ENCODE data around the gene PDE4B. TPM values are rescaled to one million over a fixed set of nuclear protein-coding genes. Genes with fewer than 3 reads are reported as not detected.

PDE4B gene
- total RNA-seq, 1 experiment from 2014 or later: 3.3 TPM

DNA sequence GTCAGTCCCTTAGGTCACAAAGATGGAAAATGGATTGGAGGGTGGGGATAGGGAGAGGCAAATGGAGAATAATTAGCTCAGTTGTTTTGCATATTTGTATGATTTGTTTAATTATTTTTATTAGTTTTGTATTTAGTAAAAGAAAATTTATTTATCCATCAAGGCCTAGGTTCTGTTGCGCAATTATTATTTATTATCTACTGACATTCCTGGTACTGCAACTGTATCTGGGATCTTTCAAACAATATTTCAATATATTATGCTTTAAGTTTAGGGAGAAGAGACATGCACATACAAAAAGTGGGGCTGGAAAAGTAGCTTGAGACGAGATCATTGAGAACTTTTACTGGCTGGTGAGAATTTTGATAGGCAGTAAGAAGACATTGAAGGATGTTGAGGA, 424.9 kb downstream of the PDE4B start:
- TF ChIP-seq, protein P1, sequence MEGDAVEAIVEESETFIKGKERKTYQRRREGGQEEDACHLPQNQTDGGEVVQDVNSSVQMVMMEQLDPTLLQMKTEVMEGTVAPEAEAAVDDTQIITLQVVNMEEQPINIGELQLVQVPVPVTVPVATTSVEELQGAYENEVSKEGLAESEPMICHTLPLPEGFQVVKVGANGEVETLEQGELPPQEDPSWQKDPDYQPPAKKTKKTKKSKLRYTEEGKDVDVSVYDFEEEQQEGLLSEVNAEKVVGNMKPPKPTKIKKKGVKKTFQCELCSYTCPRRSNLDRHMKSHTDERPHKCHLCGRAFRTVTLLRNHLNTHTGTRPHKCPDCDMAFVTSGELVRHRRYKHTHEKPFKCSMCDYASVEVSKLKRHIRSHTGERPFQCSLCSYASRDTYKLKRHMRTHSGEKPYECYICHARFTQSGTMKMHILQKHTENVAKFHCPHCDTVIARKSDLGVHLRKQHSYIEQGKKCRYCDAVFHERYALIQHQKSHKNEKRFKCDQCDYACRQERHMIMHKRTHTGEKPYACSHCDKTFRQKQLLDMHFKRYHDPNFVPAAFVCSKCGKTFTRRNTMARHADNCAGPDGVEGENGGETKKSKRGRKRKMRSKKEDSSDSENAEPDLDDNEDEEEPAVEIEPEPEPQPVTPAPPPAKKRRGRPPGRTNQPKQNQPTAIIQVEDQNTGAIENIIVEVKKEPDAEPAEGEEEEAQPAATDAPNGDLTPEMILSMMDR (IDR thresholded peaks at IDR 0.05; ENCODE audit: unreplicated experiment): no peak
- Mint-ChIP-seq H3K27me3 (ENCODE audit: insufficient read depth, unreplicated experiment) (peaks cover 2% of the 10 kb centered on the region), H3K4me1 (ENCODE audit: insufficient read depth, unreplicated experiment) (no peaks in the 10 kb centered on the region), H3K27ac (ENCODE audit: low read depth, unreplicated experiment) (no peak overlapping the region), H3K36me3 (ENCODE audit: insufficient read depth, unreplicated experiment) (no peaks in the 10 kb centered on the region), H3K4me3 (ENCODE audit: unreplicated experiment) (no peak overlapping the region), H3K9me3 (ENCODE audit: unreplicated experiment) (no peaks in the 10 kb centered on the region)
- ChIA-PET CTCF (interaction anchor here (1.0 to 2.2 kb wide), 2 partner anchors 22 to 25 kb away, joined by 3 to 12 read pairs; no protein-coding TSS in a partner anchor), POLR2A (no interaction called here)
- no TSS peak for BruUV-seq (replicated peaks)
- intact Hi-C loops (cut with micrococcal nuclease): no loop called here
- DNase-seq (ENCODE audit: unreplicated experiment): no peak

GRCh38 chr1:66220477-66220876, 427.8 kb downstream of the PDE4B start:
- CTCF ChIA-PET: interaction anchor here (1.2 kb wide), 1 partner anchor 22 kb away, joined by 5 read pairs; no protein-coding TSS in a partner anchor
- H3K4me3 Mint-ChIP-seq (ENCODE audit: unreplicated experiment): no peak overlapping the region
- no peaks in the 10 kb centered on the region for H3K4me1 Mint-ChIP-seq (ENCODE audit: insufficient read depth, unreplicated experiment)
- no peaks in the 10 kb centered on the region for H3K9me3 Mint-ChIP-seq (ENCODE audit: unreplicated experiment)
- no TSS peak for BruUV-seq (replicated peaks)
- intact Hi-C loops (cut with micrococcal nuclease): no loop called here
- no peak for DNase-seq (ENCODE audit: unreplicated experiment)
- TF ChIP-seq, protein P1 (IDR thresholded peaks at IDR 0.05; ENCODE audit: unreplicated experiment): no peak
- peaks cover 5% of the 10 kb centered on the region for H3K36me3 Mint-ChIP-seq (ENCODE audit: insufficient read depth, unreplicated experiment)
- no peak overlapping the region for H3K27ac Mint-ChIP-seq (ENCODE audit: low read depth, unreplicated experiment)
- no peaks in the 10 kb centered on the region for H3K27me3 Mint-ChIP-seq (ENCODE audit: insufficient read depth, unreplicated experiment)
- POLR2A ChIA-PET: no interaction called here

GRCh38 chr1:66223681-66224080, 431.0 kb downstream of the PDE4B start:
- Mint-ChIP-seq H3K9me3 (ENCODE audit: unreplicated experiment) (no peaks in the 10 kb centered on the region), H3K27ac (ENCODE audit: low read depth, unreplicated experiment) (no peak overlapping the region), H3K27me3 (ENCODE audit: insufficient read depth, unreplicated experiment) (no peaks in the 10 kb centered on the region), H3K36me3 (ENCODE audit: insufficient read depth, unreplicated experiment) (peaks cover 5% of the 10 kb centered on the region), H3K4me3 (ENCODE audit: unreplicated experiment) (no peak overlapping the region), H3K4me1 (ENCODE audit: insufficient read depth, unreplicated experiment) (no peaks in the 10 kb centered on the region)
- TF ChIP-seq, protein P1 (IDR thresholded peaks at IDR 0.05; ENCODE audit: unreplicated experiment): no peak
- no peak for DNase-seq (ENCODE audit: unreplicated experiment)
- intact Hi-C loops (cut with micrococcal nuclease): no loop called here
- no TSS peak for BruUV-seq (replicated peaks)
- ChIA-PET CTCF (interaction anchor here (8.1 kb wide), 1 partner anchor 19 kb away, joined by 57 read pairs; no protein-coding TSS in a partner anchor), POLR2A (no interaction called here)

GRCh38 chr1:66226985-66227384, 434.3 kb downstream of the PDE4B start:
- Mint-ChIP-seq H3K36me3 (ENCODE audit: insufficient read depth, unreplicated experiment) (peaks cover 5% of the 10 kb centered on the region), H3K27ac (ENCODE audit: low read depth, unreplicated experiment) (no peak overlapping the region), H3K4me1 (ENCODE audit: insufficient read depth, unreplicated experiment) (peaks cover 6% of the 10 kb centered on the region), H3K4me3 (ENCODE audit: unreplicated experiment) (no peak overlapping the region), H3K27me3 (ENCODE audit: insufficient read depth, unreplicated experiment) (no peaks in the 10 kb centered on the region), H3K9me3 (ENCODE audit: unreplicated experiment) (no peaks in the 10 kb centered on the region)
- CTCF ChIA-PET: interaction anchor here (1.2 to 8.1 kb wide), 3 partner anchors 15 to 220 kb away, joined by 4 to 57 read pairs (median 5); no protein-coding TSS in a partner anchor
- TF ChIP-seq, protein P1 (IDR thresholded peaks at IDR 0.05; ENCODE audit: unreplicated experiment): no peak
- no TSS peak for BruUV-seq (replicated peaks)
- no peak for DNase-seq (ENCODE audit: unreplicated experiment)
- POLR2A ChIA-PET: interaction anchor here (0.8 kb wide), 1 partner anchor 586 kb away, joined by 3 read pairs; no protein-coding TSS in a partner anchor
- intact Hi-C loops (cut with micrococcal nuclease): no loop called here

All from MCF 10A (cell line).